ENCODE data around the gene ENOX1.

DNA sequence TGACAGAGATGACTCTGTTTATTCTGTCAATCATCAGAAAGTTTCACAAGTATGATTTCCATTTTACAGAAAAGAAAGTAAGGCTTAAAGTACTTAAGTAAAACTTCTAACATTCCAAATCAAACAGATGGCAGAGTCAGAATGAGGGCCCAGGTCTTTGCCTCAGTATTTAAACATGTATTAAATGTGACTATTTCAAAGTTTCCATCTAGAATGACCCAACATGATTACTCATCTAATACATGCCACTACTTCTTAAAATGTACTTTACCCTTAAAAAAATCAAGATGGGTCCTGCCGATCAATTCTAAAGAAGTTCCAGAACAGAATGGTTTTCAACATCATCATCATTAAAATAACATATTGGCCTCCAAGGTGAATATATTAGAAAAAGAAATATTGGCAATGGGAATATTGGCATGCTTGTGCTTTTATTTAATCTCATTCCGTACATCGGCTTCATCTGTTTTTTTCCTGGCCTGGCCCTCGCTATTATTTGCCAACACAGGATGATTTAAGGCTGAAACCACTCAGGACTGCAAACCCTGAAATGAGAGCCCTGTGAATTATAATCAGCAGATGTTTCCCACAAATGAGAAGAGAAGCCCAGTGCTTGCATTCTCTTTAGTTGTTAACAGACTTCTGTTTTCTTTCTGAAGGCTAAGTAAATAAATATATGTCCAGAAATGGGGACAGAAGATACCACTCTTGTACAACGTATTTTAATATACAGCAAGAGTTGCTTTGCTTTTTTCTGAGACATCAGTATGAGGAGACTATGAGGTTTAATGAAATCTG is 423.4 kb downstream of the ENOX1 start:
- TF ChIP-seq, protein P1, sequence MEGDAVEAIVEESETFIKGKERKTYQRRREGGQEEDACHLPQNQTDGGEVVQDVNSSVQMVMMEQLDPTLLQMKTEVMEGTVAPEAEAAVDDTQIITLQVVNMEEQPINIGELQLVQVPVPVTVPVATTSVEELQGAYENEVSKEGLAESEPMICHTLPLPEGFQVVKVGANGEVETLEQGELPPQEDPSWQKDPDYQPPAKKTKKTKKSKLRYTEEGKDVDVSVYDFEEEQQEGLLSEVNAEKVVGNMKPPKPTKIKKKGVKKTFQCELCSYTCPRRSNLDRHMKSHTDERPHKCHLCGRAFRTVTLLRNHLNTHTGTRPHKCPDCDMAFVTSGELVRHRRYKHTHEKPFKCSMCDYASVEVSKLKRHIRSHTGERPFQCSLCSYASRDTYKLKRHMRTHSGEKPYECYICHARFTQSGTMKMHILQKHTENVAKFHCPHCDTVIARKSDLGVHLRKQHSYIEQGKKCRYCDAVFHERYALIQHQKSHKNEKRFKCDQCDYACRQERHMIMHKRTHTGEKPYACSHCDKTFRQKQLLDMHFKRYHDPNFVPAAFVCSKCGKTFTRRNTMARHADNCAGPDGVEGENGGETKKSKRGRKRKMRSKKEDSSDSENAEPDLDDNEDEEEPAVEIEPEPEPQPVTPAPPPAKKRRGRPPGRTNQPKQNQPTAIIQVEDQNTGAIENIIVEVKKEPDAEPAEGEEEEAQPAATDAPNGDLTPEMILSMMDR (optimal IDR thresholded peaks at IDR 0.05 in 1 of 3, IDR thresholded peaks at IDR 0.05 in 1 of 3, conservative IDR thresholded peaks at IDR 0.05 in 1 of 3; ENCODE audit: extremely low read depth in 1 of 3, insufficient read depth in 2 of 3, low read length in 3 of 3): no peak
- no peak for TF ChIP-seq EZH2 (IDR thresholded peaks at IDR 0.05; ENCODE audit: low read length)

All from keratinocyte (primary cell).